Spinal cord (tissue), 10 donors: ENCODE measurements around the gene DHX34. TPM values are rescaled to one million over a fixed set of nuclear protein-coding genes. Genes with fewer than 3 reads are reported as not detected.
"Not testable (repeated sequence)": the region's sequence is repeated elsewhere in the genome, so short reads cannot be mapped to it uniquely, and the experiment has no call there.

ENCODE experiments used
- DNase-seq, 6 donors: peaks; one replicate each; pipeline versions ENCODE4 v3.0.0 to v3.0.0-alpha.2; 2013 to 2015; ENCODE audit warnings: low spot score in 6 of 6, low read depth in 4 of 6
- H3K27ac ChIP-seq: one replicate; pipeline ENCODE4 v1.5.1; 2013; ENCODE audit warnings: low read depth, low read length, control low read depth
- H3K27me3 ChIP-seq: one replicate; pipeline ENCODE4 v1.6.1; 2013; ENCODE audit warnings: low read length; ENCODE audit not compliant: control insufficient read depth, insufficient read depth
- H3K36me3 ChIP-seq: one replicate; pipeline ENCODE4 v1.6.1; 2013; ENCODE audit warnings: low read length; ENCODE audit not compliant: control insufficient read depth, insufficient read depth
- H3K4me1 ChIP-seq: one replicate; pipeline ENCODE4 v1.6.1; 2013; ENCODE audit warnings: low read length; ENCODE audit not compliant: control insufficient read depth, insufficient read depth
- H3K4me3 ChIP-seq: one replicate; pipeline ENCODE4 v1.5.1; 2013; ENCODE audit warnings: low read depth, low read length, control low read depth
- H3K9me3 ChIP-seq: one replicate; pipeline ENCODE4 v1.6.1; 2013; ENCODE audit warnings: low read length; ENCODE audit not compliant: control insufficient read depth, insufficient read depth
- WGBS: methylation state at CpG from one replicate; pipeline ENCODE4 v1.1.5; 2013; ENCODE audit warnings: missing lambda C conversion rate; ENCODE audit not compliant: insufficient coverage; 5-methylcytosine and 5-hydroxymethylcytosine counted together
- polyA plus RNA-seq, 2 donors: library from polyadenylated mRNA; unstranded; fragments of 120-200 nt; gene quantifications; one replicate each; pipeline ENCODE4 v1.2.1, GENCODE V29; 2013; ENCODE audit not compliant: insufficient read length in 2 of 2
- total RNA-seq, 2 donors: library from RNA; depleted of rRNA in 1 of 2; stranded (reverse); fragments of 120-200 nt in 1 of 2; fragments of >200 nt in 1 of 2; gene quantifications; one replicate each; pipeline versions ENCODE4 v1.2.3 to v1.2.4, GENCODE V29; 2013 to 2014
- donor health status: healthy.

Gene DHX34
- total and polyA plus RNA-seq, 4 donors = 7.1 to 18.9 (median 14.5) TPM

GRCh38 chr19:47341734-47342133 is 7.4 kb upstream of the DHX34 start:
- Histone ChIP-seq H3K4me1 (no peaks in the 10 kb centered on the region), H3K27ac (no peak overlapping the region), H3K27me3 (no peaks in the 10 kb centered on the region), H3K36me3 (peaks cover 3% of the 10 kb centered on the region), H3K4me3 (no peak overlapping the region), H3K9me3 (no peaks in the 10 kb centered on the region)
- no peak for DNase-seq
- no CpG with 5 or more reads among the region's 4 CpGs for WGBS

- Histone ChIP-seq H3K27ac (no peak overlapping the region), H3K27me3 (no peaks in the 10 kb centered on the region), H3K4me3 (no peak overlapping the region), H3K9me3 (no peaks in the 10 kb centered on the region), H3K36me3 (peaks cover 3% of the 10 kb centered on the region), H3K4me1 (no peaks in the 10 kb centered on the region)
- DNase-seq = no peak
- 78% methylated on average over 4 of the region's 11 CpGs for WGBS
These were observed 5.8 kb upstream of the DHX34 start for GRCh38 chr19:47343194-47343802.

DNA sequence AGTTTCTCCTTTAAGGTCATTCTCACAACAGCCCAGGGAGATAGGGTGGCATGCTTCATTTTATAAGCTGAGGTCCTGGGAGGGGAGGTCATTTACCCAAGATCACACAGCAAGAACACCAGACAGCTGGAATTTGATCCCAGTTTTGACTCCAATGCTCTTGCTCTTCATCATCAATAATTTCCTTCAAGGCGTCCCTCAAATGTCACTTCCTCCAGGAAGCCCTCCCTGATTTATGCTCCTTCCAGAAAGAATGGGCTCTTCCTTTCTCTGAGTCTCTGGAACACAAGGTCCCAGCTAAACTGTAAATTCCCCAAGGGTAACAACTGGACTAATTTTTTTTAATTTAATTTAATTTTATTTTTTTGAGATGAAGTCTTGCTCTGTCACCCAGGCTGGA is 4.7 kb upstream of the DHX34 start:
- H3K27ac ChIP-seq = no peak overlapping the region
- 80% methylated on average over 1 of the region's 1 CpG for WGBS
- no peaks in the 10 kb centered on the region for H3K27me3 ChIP-seq

DNA sequence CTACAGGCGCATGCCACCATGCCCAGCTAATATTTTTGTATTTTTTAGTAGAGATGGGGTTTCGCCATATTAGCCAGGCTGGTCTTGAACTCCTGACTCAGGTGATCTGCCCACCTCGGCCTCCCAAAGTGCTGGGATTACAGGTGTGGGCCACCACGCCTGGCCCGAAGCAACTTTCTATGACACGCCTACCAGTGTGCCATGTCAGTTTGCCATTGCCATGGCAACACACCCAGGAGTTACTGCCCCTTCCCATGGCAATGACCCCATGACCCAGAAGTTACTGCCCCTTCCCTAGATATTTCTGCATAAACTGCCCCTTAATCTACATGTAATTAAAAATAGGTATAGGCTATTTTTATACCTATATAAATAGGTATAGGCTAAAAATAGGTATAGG is 3.1 kb upstream of the DHX34 start:
- H3K9me3 ChIP-seq, H3K27ac ChIP-seq, H3K27me3 ChIP-seq, DNase-seq, H3K4me3 ChIP-seq, H3K36me3 ChIP-seq: not testable (repeated sequence)
- 76% methylated on average over 5 of the region's 6 CpGs for WGBS
- H3K4me1 ChIP-seq = peaks cover 23% of the 10 kb centered on the region

More for the DNA sequence above, 4.7 kb upstream of the DHX34 start:
- Histone ChIP-seq H3K36me3 (peaks cover 5% of the 10 kb centered on the region), H3K4me1 (peaks cover 7% of the 10 kb centered on the region), H3K4me3 (no peak overlapping the region), H3K9me3 (no peaks in the 10 kb centered on the region)
- DNase-seq = no peak

- Histone ChIP-seq H3K4me1 (peaks cover 24% of the 10 kb centered on the region), H3K27me3 (no peaks in the 10 kb centered on the region), H3K36me3 (peaks cover 39% of the 10 kb centered on the region), H3K9me3 (no peaks in the 10 kb centered on the region), H3K27ac (no peak overlapping the region), H3K4me3 (no peak overlapping the region)
- no peak for DNase-seq
- WGBS = 96% methylated on average over 6 of the region's 6 CpGs
These were observed 1.5 kb downstream of the DHX34 start for GRCh38 chr19:47350630-47351029.

GRCh38 chr19:47351548-47351947 is 2.4 kb downstream of the DHX34 start:
- Histone ChIP-seq H3K27ac (no peak overlapping the region), H3K4me1 (peaks cover 24% of the 10 kb centered on the region), H3K4me3 (no peak overlapping the region), H3K36me3 (peaks cover 48% of the 10 kb centered on the region), H3K27me3 (no peaks in the 10 kb centered on the region), H3K9me3 (no peaks in the 10 kb centered on the region)
- peak in 2 of 6 donors; percentile 43 to 60 for DNase-seq
- WGBS = 100% methylated on average over 1 of the region's 3 CpGs

DNA sequence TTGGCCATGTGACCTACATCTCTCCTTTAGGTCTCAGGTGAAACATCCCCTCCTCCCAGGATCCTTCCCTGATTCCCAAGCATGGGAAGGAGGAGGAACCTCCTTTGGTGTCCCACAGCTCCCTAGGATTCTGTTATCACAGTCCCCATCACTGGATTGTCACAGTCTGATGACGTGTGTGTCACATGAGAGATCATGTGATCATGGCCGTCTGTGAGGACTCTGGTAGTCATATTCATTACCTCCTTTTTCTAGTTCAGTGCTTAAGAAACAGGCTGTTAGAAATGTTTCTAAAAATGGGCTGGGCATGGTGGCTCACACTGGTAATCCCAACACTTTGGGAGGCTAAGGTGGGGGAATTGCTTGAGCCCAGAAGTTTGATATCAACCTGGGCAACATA is 3.0 kb downstream of the DHX34 start:
- no peak overlapping the region for H3K4me3 ChIP-seq
- DNase-seq = no peak
- H3K4me1 ChIP-seq = peaks cover 24% of the 10 kb centered on the region
- no peak overlapping the region for H3K27ac ChIP-seq
- H3K9me3 ChIP-seq = no peaks in the 10 kb centered on the region
- H3K36me3 ChIP-seq = peaks cover 53% of the 10 kb centered on the region
- no peaks in the 10 kb centered on the region for H3K27me3 ChIP-seq
- no CpG with 5 or more reads among the region's 2 CpGs for WGBS

- no peak for DNase-seq
- no peaks in the 10 kb centered on the region for H3K9me3 ChIP-seq
- H3K36me3 ChIP-seq = peaks cover 66% of the 10 kb centered on the region
- no peak overlapping the region for H3K27ac ChIP-seq
- no peaks in the 10 kb centered on the region for H3K27me3 ChIP-seq
- H3K4me1 ChIP-seq = peaks cover 24% of the 10 kb centered on the region
- H3K4me3 ChIP-seq = no peak overlapping the region
- 69% methylated on average over 24 of the region's 24 CpGs for WGBS
These were observed 4.2 kb downstream of the DHX34 start for GRCh38 chr19:47353307-47353712.

- H3K4me1 ChIP-seq = no peaks in the 10 kb centered on the region
- WGBS = 98% methylated on average over 6 of the region's 6 CpGs
- no peak overlapping the region for H3K4me3 ChIP-seq
- H3K36me3 ChIP-seq = peaks cover 98% of the 10 kb centered on the region
- H3K27me3 ChIP-seq = no peaks in the 10 kb centered on the region
- DNase-seq = no peak
- no peaks in the 10 kb centered on the region for H3K9me3 ChIP-seq
- no peak overlapping the region for H3K27ac ChIP-seq
These were observed 7.8 kb downstream of the DHX34 start for GRCh38 chr19:47356900-47357299.

- Histone ChIP-seq H3K9me3 (no peaks in the 10 kb centered on the region), H3K27me3 (no peaks in the 10 kb centered on the region), H3K4me1 (no peaks in the 10 kb centered on the region), H3K4me3 (no peak overlapping the region), H3K36me3 (peaks cover 98% of the 10 kb centered on the region), H3K27ac (no peak overlapping the region)
- DNase-seq = no peak
- 95% methylated on average over 28 of the region's 28 CpGs for WGBS
These were observed 8.9 kb downstream of the DHX34 start for GRCh38 chr19:47357788-47358680.
